OCI-LY7 (cell line): ENCODE measurements around the gene GALNT1. TPM values are rescaled to one million over a fixed set of nuclear protein-coding genes. Genes with fewer than 3 reads are reported as not detected.

Experiments
- Bru-seq: library from RNA; stranded (reverse); fragments of 400-500 nt; gene quantifications from one replicate; lab custom pipeline; 2021; lab: Mats Ljungman, UMichigan
- BruChase-seq, 2 experiments: library from RNA; stranded (reverse); fragments of 400-500 nt; gene quantifications; one replicate each; lab custom pipeline; 2021; lab: Mats Ljungman, UMichigan
- BruUV-seq: library from RNA; stranded (reverse); fragments of 400-500 nt; replicated peaks from 2 replicates; lab custom pipeline; 2021; lab: Mats Ljungman, UMichigan
- CTCF ChIA-PET: fragments of 300-600 bp; sonication (Branson Sonifier 250); formaldehyde crosslinking; loops from one replicate; lab custom pipeline; 2022; ENCODE audit warnings: antibody characterized with exemption; ENCODE audit not compliant: unreplicated experiment; lab: Charles Lee
- POLR2A ChIA-PET: fragments of 300-600 bp; sonication (Branson Sonifier 250); formaldehyde crosslinking; loops from one replicate; lab custom pipeline; 2022; ENCODE audit warnings: antibody characterized with exemption; lab: Charles Lee
- DNase-seq: peaks from one replicate; pipeline ENCODE4 v3.0.0-alpha.2; 2015; ENCODE audit warnings: low spot score
- H2AFZ ChIP-seq: fragments of 200-600 bp; sonication (generic), shearing (Covaris generic); 2 replicates; pipeline ENCODE4 v1.6.1; 2014; ENCODE audit warnings: mild to moderate bottlenecking, antibody characterized with exemption, low read length, moderate library complexity
- H3K27ac ChIP-seq: fragments of 200-600 bp; sonication (generic); 2 replicates; pipeline ENCODE4 v1.5.1; 2014; ENCODE audit warnings: mixed run types, low read depth, mild to moderate bottlenecking, moderate library complexity, low read length, inconsistent platforms; ENCODE audit not compliant: poor library complexity, severe bottlenecking
- H3K36me3 ChIP-seq: fragments of 200-600 bp; sonication (generic); 2 replicates; pipeline ENCODE4 v1.6.1; 2014; ENCODE audit warnings: mild to moderate bottlenecking, antibody characterized with exemption, low read length, moderate library complexity, mixed read lengths; ENCODE audit not compliant: insufficient read depth
- H3K4me1 ChIP-seq: fragments of 200-600 bp; sonication (generic); 2 replicates; pipeline ENCODE4 v1.5.1; 2014; ENCODE audit warnings: mild to moderate bottlenecking, low read length; ENCODE audit not compliant: insufficient read depth, poor library complexity, severe bottlenecking
- H3K4me2 ChIP-seq: fragments of 200-600 bp; sonication (generic); 2 replicates; pipeline ENCODE4 v1.6.1; 2014; ENCODE audit warnings: mild to moderate bottlenecking, low read length
- H3K4me3 ChIP-seq: fragments of 200-600 bp; sonication (generic); 2 replicates; pipeline ENCODE4 v1.5.1; 2014; ENCODE audit warnings: mild to moderate bottlenecking, low read depth, low read length; ENCODE audit not compliant: poor library complexity, severe bottlenecking
- H3K79me2 ChIP-seq: fragments of 200-600 bp; sonication (generic); 2 replicates; pipeline ENCODE4 v1.6.1; 2016; ENCODE audit warnings: low read depth, mild to moderate bottlenecking, low read length, moderate library complexity, mixed read lengths; ENCODE audit not compliant: insufficient read depth
- H3K9me2 ChIP-seq: fragments of 200-600 bp; sonication (generic); 2 replicates; pipeline ENCODE4 v1.6.1; 2016; ENCODE audit warnings: mild to moderate bottlenecking, low read length, mixed read lengths; ENCODE audit not compliant: insufficient read depth
- H3K9me3 ChIP-seq: fragments of 200-600 bp; sonication (generic); 2 replicates; pipeline ENCODE4 v1.6.1; 2014; ENCODE audit warnings: mild to moderate bottlenecking, mixed run types, low read length, mixed read lengths
- H4K20me1 ChIP-seq: fragments of 200-600 bp; sonication (generic); 2 replicates; pipeline ENCODE4 v1.6.1; 2014; ENCODE audit warnings: mild to moderate bottlenecking, antibody characterized with exemption, low read length, moderate library complexity, mixed read lengths; ENCODE audit not compliant: insufficient read depth
- EZH2phosphoT487 ChIP-seq: fragments of 200-600 bp; sonication (generic); IDR thresholded peaks from 2 replicates; pipeline ENCODE4 v1.6.1; 2018; ENCODE audit warnings: low read depth, borderline replicate concordance, mild to moderate bottlenecking, mixed run types, antibody characterized with exemption, low read length, moderate library complexity, mixed read lengths
- intact Hi-C: fragments of 100-400 bp; cut with micrococcal nuclease; formaldehyde crosslinking; loops from one replicate; pipeline ENCODE4 v1.10.0; 2022; ENCODE audit not compliant: unreplicated experiment
- long read RNA-seq: library from polyadenylated mRNA; stranded (forward); transcript quantifications from one replicate; pipeline ENCODE4 v2.0.0, GENCODE V29; 2022
- total RNA-seq, 2 experiments: library from RNA; depleted of rRNA in 1 of 2; stranded (reverse); fragments of >200 nt in 1 of 2; shearing (Covaris generic) in 1 of 2; gene quantifications; 2 replicates each; pipeline ENCODE4 v1.2.3, GENCODE V29; 2014 to 2022
- TF ChIP-seq, protein P1 (sequence below): fragments of 200-600 bp; sonication (generic); conservative IDR thresholded peaks from 2 replicates; pipeline ENCODE4 v1.5.1; 2014; ENCODE audit warnings: mild to moderate bottlenecking, antibody characterized with exemption, low read length, moderate library complexity, mixed read lengths

Gene GALNT1
- total RNA-seq (2014; rRNA removed; shearing (Covaris generic)) (22.0 and 27.7 TPM in 2 replicates), total RNA-seq (2022) (32.8 and 37.2 TPM in 2 replicates), Bru-seq, nascent RNA (percentile 70 among the genes with signal in this experiment), BruChase-seq, experiment 1, labeled RNA remaining after a 6-hour chase (percentile 75 among the genes with signal in this experiment), BruChase-seq, experiment 2, labeled RNA remaining after a 2-hour chase (percentile 65 among the genes with signal in this experiment)
- long read RNA-seq, partial matches to known transcripts: 3 of 155 reads
- long read RNA-seq, other reads (novel, unspliced or antisense): 149 of 155 reads

DNA sequence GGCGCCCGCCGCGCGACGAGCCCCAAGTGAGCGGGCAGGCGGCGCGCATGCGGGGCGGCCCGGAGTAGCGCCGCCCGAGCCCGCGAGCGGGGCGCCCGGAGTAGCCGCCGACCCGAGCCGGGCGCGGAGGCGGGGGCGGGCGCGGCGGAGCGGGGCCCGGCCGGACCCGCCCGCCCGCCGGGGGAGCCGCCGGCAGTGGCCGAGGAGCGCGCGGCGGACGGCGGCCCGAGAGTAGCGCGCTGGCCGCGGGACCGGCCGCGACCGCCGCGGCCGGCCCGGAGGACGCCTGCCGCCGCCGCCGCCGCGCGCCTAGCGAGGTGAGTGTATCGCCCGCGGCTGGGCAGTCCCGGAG, at the start of gene GALNT1:
Gene GALNT1 (plus strand): TSS at position 195 of the 352 bp plus-strand sequence. CDS start 72,923 bp downstream, outside the sequence.
- peaks cover 23% of the 10 kb centered on the region; the same call in 1 of the 2 replicates for H3K79me2 ChIP-seq
- no peaks in the 10 kb centered on the region; the same call in 1 of the 2 replicates for H4K20me1 ChIP-seq
- 0 out of 2 replicates have a peak, but pooled peaks cover 7% of the 10 kb centered on the region for H3K9me3 ChIP-seq
- peak within 1 kb of the TSS; percentile 64; the same call in 1 of the 2 replicates for H2AFZ ChIP-seq
- BruUV-seq: no TSS peak
- peak within 1 kb of the TSS; percentile 98 for H3K4me2 ChIP-seq
- no peaks in the 10 kb centered on the region for H3K9me2 ChIP-seq
- peak within 1 kb of the TSS; percentile 39 for H3K27ac ChIP-seq
- ChIA-PET CTCF (no interaction called here), POLR2A (no interaction called here)
- H3K4me1 ChIP-seq: peaks cover 18% of the 10 kb centered on the region
- TF ChIP-seq, protein P1, sequence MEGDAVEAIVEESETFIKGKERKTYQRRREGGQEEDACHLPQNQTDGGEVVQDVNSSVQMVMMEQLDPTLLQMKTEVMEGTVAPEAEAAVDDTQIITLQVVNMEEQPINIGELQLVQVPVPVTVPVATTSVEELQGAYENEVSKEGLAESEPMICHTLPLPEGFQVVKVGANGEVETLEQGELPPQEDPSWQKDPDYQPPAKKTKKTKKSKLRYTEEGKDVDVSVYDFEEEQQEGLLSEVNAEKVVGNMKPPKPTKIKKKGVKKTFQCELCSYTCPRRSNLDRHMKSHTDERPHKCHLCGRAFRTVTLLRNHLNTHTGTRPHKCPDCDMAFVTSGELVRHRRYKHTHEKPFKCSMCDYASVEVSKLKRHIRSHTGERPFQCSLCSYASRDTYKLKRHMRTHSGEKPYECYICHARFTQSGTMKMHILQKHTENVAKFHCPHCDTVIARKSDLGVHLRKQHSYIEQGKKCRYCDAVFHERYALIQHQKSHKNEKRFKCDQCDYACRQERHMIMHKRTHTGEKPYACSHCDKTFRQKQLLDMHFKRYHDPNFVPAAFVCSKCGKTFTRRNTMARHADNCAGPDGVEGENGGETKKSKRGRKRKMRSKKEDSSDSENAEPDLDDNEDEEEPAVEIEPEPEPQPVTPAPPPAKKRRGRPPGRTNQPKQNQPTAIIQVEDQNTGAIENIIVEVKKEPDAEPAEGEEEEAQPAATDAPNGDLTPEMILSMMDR: no peak
- TF ChIP-seq EZH2phosphoT487: no peak
- intact Hi-C loops: loop anchor here (5.0 to 10.0 kb wide), 2 partner anchors 169 to 393 kb away; partner anchors contain the start of gene RMP24
- no peaks in the 10 kb centered on the region; the same call in 1 of the 2 replicates for H3K36me3 ChIP-seq
- peak; percentile 11 for DNase-seq
- H3K4me3 ChIP-seq: peak within 1 kb of the TSS; percentile 82

DNA sequence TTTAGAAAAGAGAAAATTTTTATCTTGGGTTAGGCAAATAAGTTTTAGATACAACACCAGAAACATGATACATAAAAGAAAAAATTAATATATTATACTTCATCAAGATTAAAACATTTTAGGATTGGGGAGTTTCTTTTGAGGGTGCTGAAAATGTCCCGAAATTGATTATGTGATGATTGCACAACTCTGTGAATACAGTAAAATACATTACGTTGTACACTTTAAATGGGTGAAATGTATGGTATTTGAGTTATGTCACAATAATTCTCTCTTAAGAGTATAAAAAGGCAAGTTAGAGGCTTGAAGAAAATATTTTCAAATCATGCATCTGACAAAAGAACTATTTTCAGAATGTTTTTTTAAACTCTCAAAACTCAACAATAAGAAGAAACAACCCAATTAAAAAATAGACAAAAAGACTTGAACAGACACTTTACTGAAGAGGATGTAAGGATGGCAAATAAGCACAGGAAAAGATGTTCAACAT, 47.6 kb upstream of the GALNT1 start:
- H3K9me2 ChIP-seq: no peaks in the 10 kb centered on the region
- ChIA-PET CTCF (no interaction called here), POLR2A (no interaction called here)
- no peak overlapping the region for H3K27ac ChIP-seq
- intact Hi-C loops: no loop called here
- no peaks in the 10 kb centered on the region for H3K79me2 ChIP-seq
- DNase-seq: no peak
- H3K4me3 ChIP-seq: no peak overlapping the region
- BruUV-seq: no TSS peak
- no peak for TF ChIP-seq EZH2phosphoT487
- TF ChIP-seq, protein P1: no peak
- no peaks in the 10 kb centered on the region for H3K4me1 ChIP-seq
- H3K36me3 ChIP-seq: no peaks in the 10 kb centered on the region
- H3K9me3 ChIP-seq: no peaks in the 10 kb centered on the region
- no peak overlapping the region for H2AFZ ChIP-seq
- H4K20me1 ChIP-seq: no peaks in the 10 kb centered on the region
- no peak overlapping the region for H3K4me2 ChIP-seq

DNA sequence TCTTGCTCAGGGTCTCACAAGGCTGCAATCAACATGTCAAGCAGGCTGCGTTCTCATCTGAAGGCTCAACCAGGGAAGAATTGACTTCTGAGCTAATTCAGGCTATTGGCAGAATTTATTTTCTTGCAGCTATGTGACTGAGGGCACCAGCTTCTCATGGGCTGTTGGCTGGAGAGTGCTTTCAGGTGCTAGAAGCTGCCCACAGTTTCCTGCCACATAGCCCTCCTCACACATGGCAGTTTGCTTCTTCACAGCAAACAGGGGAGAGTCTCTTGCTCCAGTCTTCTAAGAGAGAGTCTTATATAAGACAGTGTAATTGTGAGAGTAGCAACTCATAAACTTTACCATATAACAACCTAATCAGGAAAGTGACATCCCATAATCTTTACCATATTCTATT, 46.2 kb upstream of the GALNT1 start:
- DNase-seq: no peak
- intact Hi-C loops: no loop called here
- Histone ChIP-seq H3K9me3 (no peaks in the 10 kb centered on the region), H2AFZ (no peak overlapping the region), H3K27ac (no peak overlapping the region), H3K79me2 (no peaks in the 10 kb centered on the region), H3K4me1 (no peaks in the 10 kb centered on the region), H3K4me2 (no peak overlapping the region), H4K20me1 (no peaks in the 10 kb centered on the region), H3K4me3 (no peak overlapping the region), H3K9me2 (no peaks in the 10 kb centered on the region), H3K36me3 (no peaks in the 10 kb centered on the region)
- BruUV-seq: no TSS peak
- no peak for TF ChIP-seq EZH2phosphoT487
- TF ChIP-seq, protein P1: no peak
- POLR2A ChIA-PET: no interaction called here
- CTCF ChIA-PET: no interaction called here
